ENCODE measurements around the gene MAGI2.

Gene MAGI2

GRCh38 chr7:78407031-78407430, 1046.4 kb downstream of the MAGI2 start:
- DNase-seq (no peak), ATAC-seq (no peak)

- DNase-seq, result no peak
- no peak for ATAC-seq
Measured at GRCh38 chr7:78406531-78406930, 1046.9 kb downstream of the MAGI2 start.

- DNase-seq (no peak), ATAC-seq (no peak)
Measured at GRCh38 chr7:78402096-78402495, 1051.4 kb downstream of the MAGI2 start.

DNA sequence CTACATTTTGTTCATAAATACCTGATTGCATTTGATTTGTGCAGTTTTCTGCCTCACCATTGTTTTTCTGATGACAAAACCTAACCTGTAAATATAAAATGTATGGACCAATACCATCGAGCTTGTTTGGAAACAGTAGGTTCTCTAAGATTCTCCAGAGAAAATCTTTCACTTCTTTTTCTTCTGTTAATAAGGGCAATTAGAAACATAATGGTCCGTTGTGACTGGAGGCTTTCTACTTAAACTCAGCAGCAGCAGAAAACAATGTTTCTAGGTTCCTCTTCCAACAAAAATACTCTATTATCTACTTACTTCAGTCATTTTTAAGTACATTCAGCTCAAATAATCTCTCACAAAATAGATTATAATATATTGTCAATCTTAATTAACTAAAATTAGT, 1053.4 kb downstream of the MAGI2 start:
- DNase-seq (no peak), ATAC-seq (no peak)

GRCh38 chr7:78399033-78399769, 1054.3 kb downstream of the MAGI2 start:
- no peak for DNase-seq
- no peak for ATAC-seq

DNA sequence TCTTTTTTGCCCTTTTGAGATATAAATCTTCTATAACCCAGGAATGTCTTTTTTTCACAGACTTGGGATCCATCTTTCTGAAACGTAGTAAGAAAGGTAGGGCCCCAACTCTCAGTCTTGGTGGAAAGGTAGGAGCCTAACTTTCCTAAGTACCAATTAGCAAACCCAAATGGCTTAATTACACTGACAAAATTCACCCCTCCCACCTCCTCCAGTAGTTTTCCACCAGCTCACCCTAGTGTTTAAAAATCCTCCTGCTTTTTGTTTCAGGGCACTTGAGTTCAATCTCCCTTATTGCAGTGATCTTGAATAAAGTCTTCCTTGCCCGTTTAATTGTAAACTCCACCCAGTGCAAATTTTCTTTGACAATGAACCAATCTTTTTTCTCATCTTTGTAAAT, 1054.9 kb downstream of the MAGI2 start:
- DNase-seq, result no peak

DNA sequence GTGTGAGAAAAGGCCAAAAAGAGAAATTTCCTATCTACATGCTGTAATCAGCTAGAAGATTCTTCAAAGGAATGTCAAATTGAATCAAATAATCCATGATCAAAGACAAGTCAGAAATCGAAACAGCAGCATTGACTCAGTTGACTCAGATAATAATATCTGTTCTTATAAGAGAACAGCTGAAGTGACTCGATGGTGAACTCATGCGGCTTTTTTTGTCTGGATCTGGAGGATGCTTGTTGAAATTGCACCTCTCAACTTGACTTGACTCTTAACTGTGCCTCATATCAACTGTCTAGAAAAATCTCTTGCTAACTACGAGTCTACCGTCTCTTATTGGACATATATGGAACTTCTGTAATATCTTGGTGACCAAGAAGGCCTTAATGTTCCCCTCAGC, 1055.4 kb downstream of the MAGI2 start:
- ATAC-seq (no peak), DNase-seq (no peak)

More for the DNA sequence above, 1054.9 kb downstream of the MAGI2 start:
- no peak for ATAC-seq

GRCh38 chr7:78396210-78396609, 1057.3 kb downstream of the MAGI2 start:
- ATAC-seq (no peak), DNase-seq (no peak)

DNA sequence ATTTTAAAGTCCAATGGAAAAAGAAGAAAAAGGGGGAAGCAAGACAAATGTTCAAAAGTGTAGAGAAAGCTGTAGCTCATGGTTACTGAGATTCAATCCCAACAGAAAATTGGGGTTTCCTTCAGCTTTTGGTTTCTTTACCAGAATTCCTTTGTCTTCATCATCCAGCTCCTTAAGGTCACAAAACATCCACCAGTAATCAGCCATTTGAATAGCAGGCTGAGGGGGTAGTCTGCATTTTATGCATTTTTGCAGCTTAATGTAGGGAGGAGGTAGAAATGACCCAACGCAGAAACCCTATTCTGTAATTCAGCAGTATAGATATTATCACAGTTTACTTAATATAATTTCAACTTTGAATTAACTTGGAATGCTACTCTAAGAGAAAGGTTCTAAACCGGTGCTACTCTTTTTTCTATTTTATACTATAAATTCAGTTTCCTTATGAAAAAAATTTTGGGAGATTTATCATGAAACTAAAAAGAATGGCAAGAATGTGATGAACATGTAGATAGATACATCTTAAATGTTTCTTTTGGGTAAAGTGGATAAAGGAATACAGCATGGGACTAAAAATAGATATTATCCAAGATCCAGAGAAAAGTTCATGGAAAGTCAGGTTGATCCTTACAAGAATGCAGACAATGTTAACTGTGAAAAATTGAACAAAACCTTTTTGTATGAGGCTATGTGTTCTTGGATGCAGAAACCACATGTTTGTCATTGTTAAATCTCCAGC, 1058.0 kb downstream of the MAGI2 start:
- ATAC-seq, result no peak
- no peak for DNase-seq

DNA sequence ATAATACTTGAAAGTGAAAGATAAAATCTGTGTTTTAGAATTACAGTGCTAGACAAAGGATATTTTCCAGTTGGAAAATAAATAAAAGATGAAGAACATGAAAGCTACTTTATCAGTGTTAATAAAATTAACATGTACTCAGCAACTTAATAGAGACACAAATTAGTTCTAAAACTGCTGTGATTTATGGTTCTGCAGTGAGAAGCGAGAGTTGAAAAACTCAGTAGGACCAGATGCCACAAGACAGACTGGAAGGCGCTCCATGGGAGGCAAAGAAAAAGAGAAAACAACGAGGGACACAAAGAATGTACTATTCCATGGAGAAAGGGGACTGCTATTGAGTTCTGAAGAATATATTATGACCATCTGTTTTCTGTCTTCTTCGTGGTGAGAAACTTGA, 1064.4 kb downstream of the MAGI2 start:
- DNase-seq, result no peak
- no peak for ATAC-seq

DNA sequence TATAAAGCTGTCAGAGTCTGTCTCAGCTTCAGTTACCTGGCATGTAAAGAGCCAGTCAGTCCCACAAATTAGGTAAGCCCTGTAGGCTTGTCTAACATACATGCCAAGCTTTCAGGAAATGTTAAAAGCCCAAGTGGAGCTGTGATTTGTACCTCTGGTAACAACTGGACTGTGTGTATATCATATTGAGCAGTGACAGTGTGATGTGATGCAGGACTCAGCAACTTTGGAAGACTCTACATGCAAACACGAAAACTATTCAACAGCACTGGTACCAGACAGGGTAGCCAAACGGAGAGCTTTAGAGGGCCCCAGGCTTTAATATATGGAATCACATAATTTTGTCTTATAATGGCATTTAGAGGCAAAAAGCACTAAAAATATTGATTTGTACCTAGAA, 1066.9 kb downstream of the MAGI2 start:
- DNase-seq (no peak), ATAC-seq (no peak)

DNA sequence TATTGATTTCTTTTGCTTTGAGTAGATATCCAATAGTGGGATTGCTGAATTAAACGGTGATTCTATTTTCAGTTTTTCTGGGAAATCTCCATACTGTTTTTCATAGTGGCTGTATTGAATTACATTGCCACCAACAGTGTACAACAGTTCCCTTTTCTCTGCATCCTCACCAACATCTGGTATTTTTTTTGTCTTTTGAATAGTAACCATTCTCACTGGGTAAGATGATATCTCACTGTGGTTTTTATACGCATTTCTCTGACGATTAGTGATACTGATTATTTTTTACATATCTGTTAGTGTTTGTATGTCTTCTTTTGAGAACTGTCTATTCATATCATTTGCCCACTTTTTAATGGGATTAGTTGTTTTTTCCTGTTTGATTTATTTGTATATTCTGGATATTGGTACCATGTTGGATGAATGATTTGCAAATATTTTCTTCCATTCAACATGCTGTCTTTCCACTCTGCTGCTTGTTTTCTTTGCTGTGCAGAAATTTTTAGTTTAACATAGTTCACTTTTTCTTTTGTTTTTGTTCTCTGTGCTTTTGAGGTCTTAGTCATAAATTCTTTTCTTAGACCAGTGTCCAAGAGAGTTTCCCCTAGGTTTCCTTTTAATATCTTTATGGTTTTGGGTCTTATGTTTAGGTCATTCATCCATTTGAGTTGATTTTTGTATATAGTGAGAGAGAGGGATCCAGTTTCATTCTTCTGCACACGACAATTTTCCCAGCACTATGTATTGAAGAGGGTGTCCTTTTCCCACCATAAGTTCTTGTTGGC, 1070.2 kb downstream of the MAGI2 start:
- ATAC-seq (no peak), DNase-seq (no peak)

GRCh38 chr7:78379148-78379547, 1074.3 kb downstream of the MAGI2 start:
- ATAC-seq, result no peak
- DNase-seq, result no peak

DNA sequence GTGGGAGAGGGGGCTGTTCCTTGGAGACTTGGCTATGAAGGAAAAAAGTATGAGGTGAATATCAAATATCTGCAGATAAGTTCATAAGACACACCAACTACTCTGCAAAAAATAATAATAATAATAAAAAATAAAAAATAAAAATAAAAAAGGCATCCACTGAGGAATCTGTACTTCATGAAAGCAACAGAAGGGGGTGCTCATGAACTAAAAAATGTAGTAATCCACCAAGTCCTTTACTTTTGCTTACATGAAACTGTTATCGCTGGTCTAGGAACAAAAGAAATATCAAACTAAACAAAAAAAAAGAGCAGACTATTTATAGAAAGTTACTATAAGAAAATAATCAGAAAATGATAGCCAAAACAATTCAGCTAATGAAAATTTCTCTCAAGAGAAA, 1075.9 kb downstream of the MAGI2 start:
- DNase-seq, result no peak
- ATAC-seq, result no peak

DNA sequence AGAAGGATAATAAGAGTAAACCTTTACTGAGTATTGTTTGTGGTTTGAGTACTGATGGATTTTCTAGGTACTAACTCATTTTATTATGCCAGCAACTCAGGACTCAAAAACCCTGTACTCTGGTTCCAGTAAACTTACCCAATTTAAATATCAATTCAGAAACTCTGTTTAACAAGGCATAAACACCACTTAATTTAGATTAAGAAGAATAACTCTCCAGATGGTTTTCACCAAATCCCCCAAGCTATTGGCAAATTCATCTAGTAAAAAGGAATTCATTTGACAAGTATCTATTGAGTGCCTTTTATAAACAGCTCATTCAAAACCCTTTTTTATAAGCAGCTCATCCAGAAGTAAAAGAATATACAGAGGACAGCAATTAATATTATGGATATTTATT, 1082.5 kb downstream of the MAGI2 start:
- no peak for ATAC-seq
- DNase-seq, result no peak

- DNase-seq, result no peak
- ATAC-seq, result no peak
Measured at GRCh38 chr7:78368771-78369170, 1084.7 kb downstream of the MAGI2 start.

GRCh38 chr7:78367280-78367773, 1086.1 kb downstream of the MAGI2 start:
- ATAC-seq (no peak), DNase-seq (no peak)

DNA sequence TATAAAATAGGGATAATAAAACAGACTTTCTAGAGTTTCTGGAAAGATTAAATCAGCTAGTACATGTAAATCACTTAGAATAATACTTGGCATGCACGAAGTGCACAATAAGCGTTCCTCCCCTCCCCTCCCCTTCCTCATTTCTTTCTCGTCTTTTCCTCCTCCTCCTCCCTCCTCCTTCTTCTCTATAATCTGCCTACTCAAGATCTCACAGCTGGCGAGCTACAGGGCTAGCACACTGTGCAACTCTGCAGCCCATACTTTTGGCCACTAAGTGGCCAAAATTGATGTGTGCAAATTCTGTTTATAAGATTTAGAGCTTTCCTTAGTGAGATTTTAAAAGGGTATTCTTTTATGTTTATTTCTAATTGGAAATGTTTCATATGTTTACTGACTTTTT, 1089.6 kb downstream of the MAGI2 start:
- ATAC-seq (no peak), DNase-seq (no peak)

- no peak for DNase-seq
- ATAC-seq, result no peak
Measured at GRCh38 chr7:78359836-78360235, 1093.6 kb downstream of the MAGI2 start.

GRCh38 chr7:78357709-78358108, 1095.8 kb downstream of the MAGI2 start:
- DNase-seq, result no peak
- ATAC-seq, result no peak

DNA sequence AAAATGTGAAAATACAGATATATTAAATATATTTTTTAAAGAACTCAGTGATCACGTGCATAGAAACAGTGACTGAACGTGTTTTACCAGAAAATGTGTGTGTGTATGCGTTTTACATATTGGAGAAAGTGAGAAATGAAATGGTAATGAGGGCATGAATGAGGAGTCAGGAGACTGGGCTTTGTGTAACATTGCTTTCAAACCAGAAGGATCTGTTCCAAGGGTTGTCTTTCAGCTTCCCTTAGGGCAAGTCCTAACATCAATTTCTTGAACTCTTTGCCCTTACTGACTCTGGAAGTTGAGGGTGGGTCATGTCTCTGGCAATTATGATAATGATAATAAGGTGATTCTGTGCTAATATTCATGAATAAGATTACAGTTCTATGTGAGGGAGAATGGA, 1097.6 kb downstream of the MAGI2 start:
- no peak for DNase-seq
- ATAC-seq, result no peak

DNA sequence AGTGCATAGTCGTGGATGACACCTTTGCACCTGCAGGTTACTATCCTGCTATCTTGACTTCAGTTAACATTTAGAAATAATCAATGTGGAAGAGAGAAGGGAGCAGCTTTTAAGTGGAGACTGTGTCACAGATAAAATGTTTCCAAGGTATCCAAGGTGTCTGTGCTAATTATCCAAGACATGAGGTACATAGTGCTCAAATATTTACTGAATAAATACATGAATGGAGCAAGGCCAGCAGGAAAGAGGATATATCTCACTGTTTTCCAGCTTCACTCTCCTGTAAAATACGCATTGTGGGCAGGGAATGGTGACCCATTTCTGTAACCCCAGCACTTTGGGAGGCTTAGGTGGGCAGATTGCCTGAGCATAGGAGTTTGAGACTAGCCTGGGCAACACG, 1102.5 kb downstream of the MAGI2 start:
- DNase-seq (no peak), ATAC-seq (no peak)

- ATAC-seq (no peak), DNase-seq (no peak)
Measured at GRCh38 chr7:78350391-78350790, 1103.1 kb downstream of the MAGI2 start.
